HepG2 (cell line): ENCODE measurements around the gene PPP1R18. TPM values are rescaled to one million over a fixed set of nuclear protein-coding genes. Genes with fewer than 3 reads are reported as not detected.

ENCODE experiments used
- ATAC-seq: fragments of 200-7000 bp; cut with Tn5 transposase; 3 replicates; pipeline ENCODE4 v1.9.1; 2020; ENCODE audit warnings: mild to moderate bottlenecking, moderate library complexity
- BruUV-seq: library from RNA; stranded (reverse); fragments of 400-500 nt; replicated peaks from 2 replicates; lab custom pipeline; 2021; lab: Mats Ljungman, UMichigan
- CTCF ChIA-PET: fragments of 300-600 bp; formaldehyde crosslinking; extraction: SDS; loops from one replicate; lab custom pipeline; 2021; ENCODE audit warnings: low total read pairs, inconsistent platforms, low intra/inter-chr PET ratio; lab: Yijun Ruan, JAX
- POLR2A ChIA-PET: fragments of 350-600 bp; sonication (Branson Sonifier 250); formaldehyde crosslinking; loops from one replicate; lab custom pipeline; 2020; ENCODE audit warnings: antibody characterized with exemption, inconsistent platforms; lab: Yijun Ruan, JAX
- DNase-seq: peaks from one replicate; pipeline ENCODE4 v3.0.0-alpha.2; 2015; ENCODE audit warnings: low spot score
- FAIRE-seq: peaks from 3 replicates; lab custom pipeline; 2011; peaks lifted over from hg19 to GRCh38; lab: Jason Lieb, UNC
- H2AFZ ChIP-seq: one replicate; pipeline ENCODE4 v1.6.1; 2011; ENCODE audit warnings: low read length, inconsistent platforms
- H3K27ac ChIP-seq: fragments of 300-600 bp; 3 replicates; pipeline ENCODE4 v1.8.0; 2011; ENCODE audit warnings: mixed run types, mild to moderate bottlenecking, mixed read lengths, low read length, inconsistent platforms; ENCODE audit not compliant: insufficient read depth; ENCODE audit errors: extremely low read length
- H3K27me3 ChIP-seq, 2 experiments: fragments of 200-600 bp in 1 of 2; 2 replicates in 1 of 2; 3 replicates in 1 of 2; pipeline versions ENCODE4 v1.6.0 to v1.8.0; 2011; ENCODE audit warnings: low read length in 2 of 2, mild to moderate bottlenecking in 2 of 2, moderate library complexity in 2 of 2, inconsistent platforms in 1 of 2; ENCODE audit not compliant: insufficient read depth in 2 of 2, control insufficient read depth in 1 of 2
- H3K36me3 ChIP-seq, 2 experiments: fragments of 200-600 bp in 1 of 2; replicated peaks in 1 of 2; 2 replicates in 1 of 2; 3 replicates in 1 of 2; pipeline versions ENCODE4 v1.5.1 to v1.8.0; 2011; ENCODE audit warnings: low read length in 2 of 2, inconsistent platforms in 1 of 2; ENCODE audit not compliant: insufficient read depth in 2 of 2, control insufficient read depth in 1 of 2
- H3K4me1 ChIP-seq: 2 replicates; pipeline ENCODE4 v1.5.1; 2012; ENCODE audit warnings: low read length, inconsistent platforms; ENCODE audit not compliant: insufficient read depth
- H3K4me2 ChIP-seq: 2 replicates; pipeline ENCODE4 v1.6.0; 2011; ENCODE audit warnings: low read depth, low read length, inconsistent platforms
- H3K4me3 ChIP-seq, 3 experiments: fragments of 200-600 bp in 1 of 3; sonication (generic), shearing (Covaris generic) in 1 of 3; replicated peaks in 1 of 3; 2 replicates each; pipeline ENCODE4 v1.5.1; 2011 to 2016; ENCODE audit warnings: low read length in 3 of 3, inconsistent platforms in 2 of 3, low read depth in 2 of 3, mild to moderate bottlenecking in 2 of 3, control low read depth in 1 of 3, mixed read lengths in 1 of 3; ENCODE audit not compliant: insufficient read depth in 1 of 3
- H3K79me2 ChIP-seq: one replicate; pipeline ENCODE4 v1.6.1; 2011; ENCODE audit warnings: low read length, inconsistent platforms; ENCODE audit not compliant: insufficient read depth
- H3K9ac ChIP-seq: 2 replicates; pipeline ENCODE4 v1.6.0; 2011; ENCODE audit warnings: mild to moderate bottlenecking, low read depth, low read length, inconsistent platforms; ENCODE audit not compliant: insufficient read depth
- H3K9me3 ChIP-seq: 2 replicates; pipeline ENCODE4 v1.5.1; 2012; ENCODE audit warnings: mild to moderate bottlenecking, low read length
- H4K20me1 ChIP-seq: 2 replicates; pipeline ENCODE4 v1.6.0; 2011; ENCODE audit warnings: inconsistent platforms, mild to moderate bottlenecking, low read length, moderate library complexity; ENCODE audit not compliant: insufficient read depth
- CTCF ChIP-seq: sonication (generic); formaldehyde crosslinking; IDR thresholded peaks from 2 replicates; pipeline ENCODE4 v1.5.0; 2020; ENCODE audit warnings: mild to moderate bottlenecking, missing genetic modification reagents, moderate library complexity
- GPN1 ChIP-seq: sonication (generic); formaldehyde crosslinking; IDR thresholded peaks from 2 replicates; pipeline ENCODE4 v1.5.1; 2020; ENCODE audit warnings: missing genetic modification reagents, borderline replicate concordance
- IKZF4 ChIP-seq: sonication (generic); formaldehyde crosslinking; IDR thresholded peaks from 2 replicates; pipeline ENCODE4 v1.5.1; 2020; ENCODE audit warnings: borderline replicate concordance, mild to moderate bottlenecking, low read depth, missing genetic modification reagents; ENCODE audit errors: not compliant biosample characterization
- NFRKB ChIP-seq: fragments of 450-650 bp; IDR thresholded peaks from 2 replicates; pipeline ENCODE4 v1.6.1; 2017
- RARA ChIP-seq: IDR thresholded peaks from 2 replicates; pipeline ENCODE4 v1.6.1; 2016; ENCODE audit warnings: missing genetic modification reagents, missing compliant biosample characterization
- RBM22 ChIP-seq: fragments of 200-400 bp; formaldehyde crosslinking; optimal IDR thresholded peaks from 2 replicates; pipeline ENCODE3; 2017; ENCODE audit warnings: mild to moderate bottlenecking, low read length, moderate library complexity
- REL ChIP-seq: sonication (generic); formaldehyde crosslinking; conservative IDR thresholded peaks from 2 replicates; pipeline ENCODE4 v1.8.0; 2022; ENCODE audit warnings: mild to moderate bottlenecking, missing genetic modification reagents, moderate library complexity
- RFX1 ChIP-seq: fragments of 450-650 bp; IDR thresholded peaks from 2 replicates; pipeline ENCODE4 v1.6.1; 2017
- SP4 ChIP-seq: sonication (generic); formaldehyde crosslinking; IDR thresholded peaks from 2 replicates; pipeline ENCODE4 v1.8.1; 2023; ENCODE audit warnings: mild to moderate bottlenecking, missing genetic modification reagents
- ZIK1 ChIP-seq: sonication (generic); formaldehyde crosslinking; IDR thresholded peaks from 2 replicates; pipeline ENCODE4 v1.5.0; 2020; ENCODE audit warnings: mild to moderate bottlenecking, low read depth, missing genetic modification reagents, borderline replicate concordance
- ZNF253 ChIP-seq: sonication (generic); formaldehyde crosslinking; IDR thresholded peaks from 2 replicates; pipeline ENCODE4 v1.8.0; 2022; ENCODE audit warnings: mild to moderate bottlenecking, missing genetic modification reagents, borderline replicate concordance
- ZNF614 ChIP-seq: IDR thresholded peaks from 2 replicates; pipeline ENCODE4 v1.6.1; 2018; ENCODE audit warnings: missing biosample characterization, missing genetic modification reagents, inconsistent platforms, borderline replicate concordance
- ZNF644 ChIP-seq: IDR thresholded peaks from 2 replicates; pipeline ENCODE4 v1.6.1; 2016; ENCODE audit warnings: low read depth
- ZNF761 ChIP-seq: sonication (generic); formaldehyde crosslinking; conservative IDR thresholded peaks from 2 replicates; pipeline ENCODE4 v1.4.0; 2020; ENCODE audit warnings: mild to moderate bottlenecking, missing genetic modification reagents
- WGBS: methylation state at CpG from one replicate; pipeline ENCODE4 v1.1.6; 2017; ENCODE audit warnings: low lambda C conversion rate; 5-methylcytosine and 5-hydroxymethylcytosine counted together
- in situ Hi-C: cut with HindIII; loops from 2 replicates; pipeline ENCODE4 v1.10.0; 2017; ENCODE audit warnings: low pct_unique_long_range_greater_than_20kb; ENCODE audit not compliant: extremely low pct_ligation_motif_present
- intact Hi-C: fragments of 100-400 bp; cut with micrococcal nuclease; formaldehyde crosslinking; loops from one replicate; pipeline ENCODE4 v1.10.0; 2022; ENCODE audit not compliant: unreplicated experiment
- polyA plus RNA-seq, 8 experiments: library from polyadenylated mRNA; depleted of rRNA in 3 of 8; stranded (reverse) in 7 of 8; unstranded in 1 of 8; fragments of >200 nt; fragmentation: Illumina TruSeq in 4 of 8; extraction: Trizol in 4 of 8; gene quantifications; 2 replicates each; pipeline versions ENCODE4 v1.2.1 to v1.2.3, GENCODE V29; 2011 to 2016; ENCODE audit warnings: low read depth in 4 of 8, missing spikeins in 1 of 8, mixed read lengths in 1 of 8; ENCODE audit not compliant: insufficient read depth in 1 of 8
- total RNA-seq, 5 experiments: library from RNA; depleted of rRNA; stranded (reverse); fragments of >200 nt; fragmentation: Illumina TruSeq; extraction: Trizol; gene quantifications; 2 replicates each; pipeline ENCODE4 v1.2.3, GENCODE V29; 2016; ENCODE audit warnings: low read depth in 1 of 5
- TF ChIP-seq, protein P1 (sequence below): sonication (generic); formaldehyde crosslinking; IDR thresholded peaks from 2 replicates; pipeline ENCODE4 v1.8.1; 2023; ENCODE audit warnings: mild to moderate bottlenecking, missing genetic modification reagents
- TF ChIP-seq, protein P2 (sequence below): sonication (generic); formaldehyde crosslinking; IDR thresholded peaks from 2 replicates; pipeline ENCODE4 v1.9.0; 2022; ENCODE audit warnings: missing genetic modification reagents, mild to moderate bottlenecking, borderline replicate concordance
- TF ChIP-seq, protein P3 (sequence below): IDR thresholded peaks from 2 replicates; pipeline ENCODE4 v1.6.1; 2016
- TF ChIP-seq, protein P4 (sequence below): sonication (generic); formaldehyde crosslinking; IDR thresholded peaks from 2 replicates; pipeline ENCODE4 v1.4.0; 2020; ENCODE audit warnings: missing genetic modification reagents, low read depth, mild to moderate bottlenecking, borderline replicate concordance

PPP1R18 gene
- total and polyA plus RNA-seq, 2 of the 13 experiments (the other 11 are each of a cell fraction or from before 2014, with no cell fraction given) = 4.9 to 9.2 TPM

DNA sequence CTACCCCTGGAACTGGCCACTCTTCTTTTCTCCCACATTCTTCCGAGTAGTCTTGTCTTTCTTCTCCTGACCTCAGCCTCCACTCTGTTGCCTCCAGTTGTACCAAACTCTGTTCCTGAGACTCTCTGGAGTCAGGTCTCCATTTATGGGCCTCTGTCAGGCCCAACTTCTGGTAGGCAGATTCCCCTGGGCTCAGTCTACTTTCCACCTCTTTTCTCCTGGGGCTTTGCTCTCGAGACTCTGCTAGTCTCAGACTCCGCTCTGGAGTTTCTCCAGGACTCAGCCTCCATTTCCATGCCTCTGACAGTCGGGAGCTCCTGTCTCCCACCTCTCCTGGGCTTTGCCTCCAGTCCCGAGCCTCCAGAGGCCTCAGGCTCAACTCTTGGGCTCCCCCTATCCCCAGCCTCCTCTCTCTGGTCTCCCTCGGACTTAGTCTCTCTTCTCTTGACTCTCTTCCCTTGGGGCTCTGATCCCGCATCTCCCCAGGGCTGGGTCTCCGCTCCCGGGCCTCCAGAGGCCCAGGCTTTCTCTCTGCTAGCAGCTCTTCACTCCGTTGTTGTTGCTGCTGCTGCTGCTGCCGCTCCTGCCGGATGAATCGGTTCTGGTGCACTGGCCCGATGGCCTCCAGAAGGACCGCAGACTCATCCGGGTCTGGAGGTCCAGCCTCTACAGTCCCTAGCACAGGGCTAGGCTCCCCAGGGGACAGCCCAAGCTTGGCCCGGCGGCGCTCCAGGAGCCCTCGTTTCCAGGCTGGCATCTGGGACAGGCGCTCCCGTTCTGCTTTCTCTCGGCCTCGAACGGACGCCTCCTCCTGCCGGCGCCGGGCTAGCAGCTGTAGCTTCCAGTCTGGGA lies 1.1 kb downstream of the PPP1R18 start:
- Histone ChIP-seq H2AFZ (no peak overlapping the region), H3K4me2 (no peak overlapping the region; the same call in 1 of the 2 replicates), H3K27me3 (no peaks in the 10 kb centered on the region), H3K9me3 (no peaks in the 10 kb centered on the region), H3K36me3 (no peaks in the 10 kb centered on the region), H3K4me3 (no peak overlapping the region; a peak in 1 of 6 replicates), H3K9ac (no peak overlapping the region), H4K20me1 (no peaks in the 10 kb centered on the region), H3K4me1 (peaks cover 71% of the 10 kb centered on the region), H3K79me2 (no peaks in the 10 kb centered on the region), H3K27ac (no peak overlapping the region)
- FAIRE-seq (no peak), ATAC-seq (no peak), DNase-seq (no peak)
- POLR2A ChIA-PET = interaction anchor here (2.5 kb wide), 1 partner anchor 37 kb away, joined by 10 read pairs; no protein-coding TSS in a partner anchor
- BruUV-seq = no TSS peak
- in situ Hi-C loops = loop anchor here (25.0 kb wide), 1 partner anchor 402 kb away; no protein-coding TSS in a partner anchor
- CTCF ChIA-PET = interaction anchor here (1.0 kb wide), 1 partner anchor 37 kb away, joined by 4 read pairs; no protein-coding TSS in a partner anchor
- intact Hi-C loops = no loop called here
- WGBS = 93% methylated on average over 29 of the region's 29 CpGs
- TF ChIP-seq CTCF (CRISPR knock-in tag) (0 out of 2 replicates have a peak, but pooled peaks have one; percentile 16), RFX1 (no peak), ZNF761 (CRISPR knock-in tag) (no peak), NFRKB (no peak), IKZF4 (CRISPR knock-in tag) (no peak), RARA (no peak), ZNF253 (CRISPR knock-in tag) (no peak), RBM22 (no peak), SP4 (CRISPR knock-in tag) (peak; percentile 10; the same call in 1 of the 2 replicates), ZNF644 (CRISPR knock-in tag) (no peak), ZIK1 (CRISPR knock-in tag) (no peak), GPN1 (CRISPR knock-in tag) (no peak), REL (CRISPR knock-in tag) (0 out of 2 replicates have a peak, but pooled peaks have one; percentile 36), ZNF614 (no peak)
- TF ChIP-seq, protein P1, sequence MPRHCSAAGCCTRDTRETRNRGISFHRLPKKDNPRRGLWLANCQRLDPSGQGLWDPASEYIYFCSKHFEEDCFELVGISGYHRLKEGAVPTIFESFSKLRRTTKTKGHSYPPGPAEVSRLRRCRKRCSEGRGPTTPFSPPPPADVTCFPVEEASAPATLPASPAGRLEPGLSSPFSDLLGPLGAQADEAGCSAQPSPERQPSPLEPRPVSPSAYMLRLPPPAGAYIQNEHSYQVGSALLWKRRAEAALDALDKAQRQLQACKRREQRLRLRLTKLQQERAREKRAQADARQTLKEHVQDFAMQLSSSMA (CRISPR knock-in tag) = no peak
- TF ChIP-seq, protein P2, sequence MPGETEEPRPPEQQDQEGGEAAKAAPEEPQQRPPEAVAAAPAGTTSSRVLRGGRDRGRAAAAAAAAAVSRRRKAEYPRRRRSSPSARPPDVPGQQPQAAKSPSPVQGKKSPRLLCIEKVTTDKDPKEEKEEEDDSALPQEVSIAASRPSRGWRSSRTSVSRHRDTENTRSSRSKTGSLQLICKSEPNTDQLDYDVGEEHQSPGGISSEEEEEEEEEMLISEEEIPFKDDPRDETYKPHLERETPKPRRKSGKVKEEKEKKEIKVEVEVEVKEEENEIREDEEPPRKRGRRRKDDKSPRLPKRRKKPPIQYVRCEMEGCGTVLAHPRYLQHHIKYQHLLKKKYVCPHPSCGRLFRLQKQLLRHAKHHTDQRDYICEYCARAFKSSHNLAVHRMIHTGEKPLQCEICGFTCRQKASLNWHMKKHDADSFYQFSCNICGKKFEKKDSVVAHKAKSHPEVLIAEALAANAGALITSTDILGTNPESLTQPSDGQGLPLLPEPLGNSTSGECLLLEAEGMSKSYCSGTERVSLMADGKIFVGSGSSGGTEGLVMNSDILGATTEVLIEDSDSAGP (CRISPR knock-in tag) = peak; percentile 55; the same call in 1 of the 2 replicates
- TF ChIP-seq, protein P3, sequence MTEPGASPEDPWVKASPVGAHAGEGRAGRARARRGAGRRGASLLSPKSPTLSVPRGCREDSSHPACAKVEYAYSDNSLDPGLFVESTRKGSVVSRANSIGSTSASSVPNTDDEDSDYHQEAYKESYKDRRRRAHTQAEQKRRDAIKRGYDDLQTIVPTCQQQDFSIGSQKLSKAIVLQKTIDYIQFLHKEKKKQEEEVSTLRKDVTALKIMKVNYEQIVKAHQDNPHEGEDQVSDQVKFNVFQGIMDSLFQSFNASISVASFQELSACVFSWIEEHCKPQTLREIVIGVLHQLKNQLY (CRISPR knock-in tag) = no peak
- TF ChIP-seq, protein P4, sequence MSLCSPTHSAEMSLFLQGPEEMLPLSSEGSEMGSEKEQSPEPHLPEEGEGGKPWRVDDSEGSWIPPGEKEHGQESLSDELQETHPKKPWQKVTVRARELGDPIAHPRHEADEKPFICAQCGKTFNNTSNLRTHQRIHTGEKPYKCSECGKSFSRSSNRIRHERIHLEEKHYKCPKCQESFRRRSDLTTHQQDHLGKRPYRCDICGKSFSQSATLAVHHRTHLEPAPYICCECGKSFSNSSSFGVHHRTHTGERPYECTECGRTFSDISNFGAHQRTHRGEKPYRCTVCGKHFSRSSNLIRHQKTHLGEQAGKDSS (CRISPR knock-in tag) = no peak
